ENCODE results near the gene GNB5. TPM values are rescaled to one million over a fixed set of nuclear protein-coding genes. Genes with fewer than 3 reads are reported as not detected.

GNB5 gene
- total and polyA plus RNA-seq, 2 of the 13 experiments (the other 11 are each of a cell fraction or from before 2014, with no cell fraction given), result 13.7 to 14.4 TPM

DNA sequence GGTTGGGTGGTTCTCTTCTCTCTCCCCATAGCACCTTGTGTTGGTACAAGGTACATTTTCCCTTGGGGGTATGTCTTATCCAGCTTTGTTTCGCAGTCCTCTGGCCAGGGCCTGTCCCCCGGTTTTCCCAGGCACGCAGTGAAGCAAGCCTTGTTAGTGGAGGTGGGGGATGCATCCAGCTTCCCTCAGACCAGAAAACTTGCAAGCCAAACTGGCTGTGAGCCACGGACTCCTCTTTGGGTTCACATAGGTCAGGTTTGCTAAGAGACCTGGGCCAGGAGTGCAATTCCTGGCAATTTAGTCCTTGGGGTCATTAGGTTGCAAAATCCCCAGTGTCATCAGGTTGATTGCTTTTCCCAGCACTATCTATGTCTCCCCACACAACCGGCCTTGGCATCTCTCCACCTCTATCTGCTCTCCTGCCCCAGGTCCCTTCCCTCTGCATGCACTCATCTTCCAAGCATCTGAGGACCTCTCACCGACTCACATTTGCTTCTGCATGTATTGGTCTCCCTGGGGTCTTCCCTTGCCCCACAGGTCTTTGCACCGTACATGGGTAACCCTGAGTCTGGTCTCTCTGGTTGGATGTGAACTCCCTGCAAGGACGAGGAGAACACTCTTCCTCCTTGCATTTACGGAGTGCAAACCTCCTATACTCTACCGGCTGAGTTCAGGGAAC, 112.9 kb downstream of the GNB5 start (continued):
- TF ChIP-seq, protein P1, sequence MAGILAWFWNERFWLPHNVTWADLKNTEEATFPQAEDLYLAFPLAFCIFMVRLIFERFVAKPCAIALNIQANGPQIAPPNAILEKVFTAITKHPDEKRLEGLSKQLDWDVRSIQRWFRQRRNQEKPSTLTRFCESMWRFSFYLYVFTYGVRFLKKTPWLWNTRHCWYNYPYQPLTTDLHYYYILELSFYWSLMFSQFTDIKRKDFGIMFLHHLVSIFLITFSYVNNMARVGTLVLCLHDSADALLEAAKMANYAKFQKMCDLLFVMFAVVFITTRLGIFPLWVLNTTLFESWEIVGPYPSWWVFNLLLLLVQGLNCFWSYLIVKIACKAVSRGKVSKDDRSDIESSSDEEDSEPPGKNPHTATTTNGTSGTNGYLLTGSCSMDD (CRISPR knock-in tag; IDR thresholded peaks at IDR 0.05), result no peak
- TF ChIP-seq ZNF136 (CRISPR knock-in tag; IDR thresholded peaks at IDR 0.05; ENCODE audit: low read depth) (no peak; the same call in 1 of the 2 replicates), ZMYM4 (CRISPR knock-in tag; IDR thresholded peaks at IDR 0.05) (peak; percentile 39; the same call in 1 of the 2 replicates), RARA (CRISPR knock-in tag; IDR thresholded peaks at IDR 0.05) (peak; percentile 89), RXRB (CRISPR knock-in tag; IDR thresholded peaks at IDR 0.05; ENCODE audit: borderline replicate concordance) (peak; percentile 64), IRF2 (CRISPR knock-in tag; IDR thresholded peaks at IDR 0.05) (0 out of 2 replicates have a peak, but pooled peaks have one; percentile 11), NAIF1 (CRISPR knock-in tag; IDR thresholded peaks at IDR 0.05; ENCODE audit: borderline replicate concordance) (no peak), RFX3 (CRISPR knock-in tag; IDR thresholded peaks at IDR 0.05) (no peak), SAP130 (CRISPR knock-in tag; IDR thresholded peaks at IDR 0.05; ENCODE audit: low read depth) (peak; percentile 49; the same call in 1 of the 2 replicates), PCBP1 (IDR thresholded peaks at IDR 0.05; ENCODE audit: borderline replicate concordance, low read depth, low read length) (no peak), NFE2L1 (CRISPR knock-in tag; IDR thresholded peaks at IDR 0.05; ENCODE audit: borderline replicate concordance) (no peak), STAG1 (CRISPR knock-in tag; IDR thresholded peaks at IDR 0.05) (0 out of 2 replicates have a peak, but pooled peaks have one; percentile 1), HOXD1 (CRISPR knock-in tag; IDR thresholded peaks at IDR 0.05) (0 out of 2 replicates have a peak, but pooled peaks have one; percentile 34), SYNCRIP (IDR thresholded peaks at IDR 0.05; ENCODE audit: insufficient read depth, low read depth, low read length) (no peak), BRD4 (CRISPR knock-in tag; IDR thresholded peaks at IDR 0.05) (0 out of 2 replicates have a peak, but pooled peaks have one; percentile 47), RBAK (CRISPR knock-in tag; IDR thresholded peaks at IDR 0.05) (no peak), ZSCAN21 (CRISPR knock-in tag; IDR thresholded peaks at IDR 0.05; ENCODE audit: borderline replicate concordance) (peak; percentile 64; the same call in 1 of the 2 replicates), BCL6 (CRISPR knock-in tag; IDR thresholded peaks at IDR 0.05) (peak; percentile 84), NFE2L2 (IDR thresholded peaks at IDR 0.05; ENCODE audit: low read length) (no peak), ZNF124 (CRISPR knock-in tag; IDR thresholded peaks at IDR 0.05) (0 out of 2 replicates have a peak, but pooled peaks have one; percentile 37)
- TF ChIP-seq, protein P2, sequence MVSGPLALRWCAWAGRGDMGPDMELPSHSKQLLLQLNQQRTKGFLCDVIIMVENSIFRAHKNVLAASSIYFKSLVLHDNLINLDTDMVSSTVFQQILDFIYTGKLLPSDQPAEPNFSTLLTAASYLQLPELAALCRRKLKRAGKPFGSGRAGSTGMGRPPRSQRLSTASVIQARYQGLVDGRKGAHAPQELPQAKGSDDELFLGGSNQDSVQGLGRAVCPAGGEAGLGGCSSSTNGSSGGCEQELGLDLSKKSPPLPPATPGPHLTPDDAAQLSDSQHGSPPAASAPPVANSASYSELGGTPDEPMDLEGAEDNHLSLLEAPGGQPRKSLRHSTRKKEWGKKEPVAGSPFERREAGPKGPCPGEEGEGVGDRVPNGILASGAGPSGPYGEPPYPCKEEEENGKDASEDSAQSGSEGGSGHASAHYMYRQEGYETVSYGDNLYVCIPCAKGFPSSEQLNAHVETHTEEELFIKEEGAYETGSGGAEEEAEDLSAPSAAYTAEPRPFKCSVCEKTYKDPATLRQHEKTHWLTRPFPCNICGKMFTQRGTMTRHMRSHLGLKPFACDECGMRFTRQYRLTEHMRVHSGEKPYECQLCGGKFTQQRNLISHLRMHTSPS (CRISPR knock-in tag; IDR thresholded peaks at IDR 0.05; ENCODE audit: low read depth), result peak; percentile 56; the same call in 1 of the 2 replicates
- TF ChIP-seq, protein P3, sequence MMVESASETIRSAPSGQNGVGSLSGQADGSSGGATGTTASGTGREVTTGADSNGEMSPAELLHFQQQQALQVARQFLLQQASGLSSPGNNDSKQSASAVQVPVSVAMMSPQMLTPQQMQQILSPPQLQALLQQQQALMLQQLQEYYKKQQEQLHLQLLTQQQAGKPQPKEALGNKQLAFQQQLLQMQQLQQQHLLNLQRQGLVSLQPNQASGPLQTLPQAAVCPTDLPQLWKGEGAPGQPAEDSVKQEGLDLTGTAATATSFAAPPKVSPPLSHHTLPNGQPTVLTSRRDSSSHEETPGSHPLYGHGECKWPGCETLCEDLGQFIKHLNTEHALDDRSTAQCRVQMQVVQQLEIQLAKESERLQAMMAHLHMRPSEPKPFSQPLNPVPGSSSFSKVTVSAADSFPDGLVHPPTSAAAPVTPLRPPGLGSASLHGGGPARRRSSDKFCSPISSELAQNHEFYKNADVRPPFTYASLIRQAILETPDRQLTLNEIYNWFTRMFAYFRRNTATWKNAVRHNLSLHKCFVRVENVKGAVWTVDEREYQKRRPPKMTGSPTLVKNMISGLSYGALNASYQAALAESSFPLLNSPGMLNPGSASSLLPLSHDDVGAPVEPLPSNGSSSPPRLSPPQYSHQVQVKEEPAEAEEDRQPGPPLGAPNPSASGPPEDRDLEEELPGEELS (CRISPR knock-in tag; IDR thresholded peaks at IDR 0.05), result peak; percentile 80
- TF ChIP-seq, protein P4, sequence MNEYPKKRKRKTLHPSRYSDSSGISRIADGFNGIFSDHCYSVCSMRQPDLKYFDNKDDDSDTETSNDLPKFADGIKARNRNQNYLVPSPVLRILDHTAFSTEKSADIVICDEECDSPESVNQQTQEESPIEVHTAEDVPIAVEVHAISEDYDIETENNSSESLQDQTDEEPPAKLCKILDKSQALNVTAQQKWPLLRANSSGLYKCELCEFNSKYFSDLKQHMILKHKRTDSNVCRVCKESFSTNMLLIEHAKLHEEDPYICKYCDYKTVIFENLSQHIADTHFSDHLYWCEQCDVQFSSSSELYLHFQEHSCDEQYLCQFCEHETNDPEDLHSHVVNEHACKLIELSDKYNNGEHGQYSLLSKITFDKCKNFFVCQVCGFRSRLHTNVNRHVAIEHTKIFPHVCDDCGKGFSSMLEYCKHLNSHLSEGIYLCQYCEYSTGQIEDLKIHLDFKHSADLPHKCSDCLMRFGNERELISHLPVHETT (CRISPR knock-in tag; conservative IDR thresholded peaks at IDR 0.05), result no peak

Measured in HepG2 (cell line).